Cerebellar cortex (tissue), 1 donor: ENCODE measurements around the gene PHF20.
"Not testable (repeated sequence)": the region's sequence is repeated elsewhere in the genome, so short reads cannot be mapped to it uniquely, and the experiment has no call there.

Source experiments
- DNase-seq: peaks from one replicate; pipeline ENCODE4 v3.0.0-alpha.2; 2015; ENCODE audit warnings: low spot score

PHF20 gene

DNA sequence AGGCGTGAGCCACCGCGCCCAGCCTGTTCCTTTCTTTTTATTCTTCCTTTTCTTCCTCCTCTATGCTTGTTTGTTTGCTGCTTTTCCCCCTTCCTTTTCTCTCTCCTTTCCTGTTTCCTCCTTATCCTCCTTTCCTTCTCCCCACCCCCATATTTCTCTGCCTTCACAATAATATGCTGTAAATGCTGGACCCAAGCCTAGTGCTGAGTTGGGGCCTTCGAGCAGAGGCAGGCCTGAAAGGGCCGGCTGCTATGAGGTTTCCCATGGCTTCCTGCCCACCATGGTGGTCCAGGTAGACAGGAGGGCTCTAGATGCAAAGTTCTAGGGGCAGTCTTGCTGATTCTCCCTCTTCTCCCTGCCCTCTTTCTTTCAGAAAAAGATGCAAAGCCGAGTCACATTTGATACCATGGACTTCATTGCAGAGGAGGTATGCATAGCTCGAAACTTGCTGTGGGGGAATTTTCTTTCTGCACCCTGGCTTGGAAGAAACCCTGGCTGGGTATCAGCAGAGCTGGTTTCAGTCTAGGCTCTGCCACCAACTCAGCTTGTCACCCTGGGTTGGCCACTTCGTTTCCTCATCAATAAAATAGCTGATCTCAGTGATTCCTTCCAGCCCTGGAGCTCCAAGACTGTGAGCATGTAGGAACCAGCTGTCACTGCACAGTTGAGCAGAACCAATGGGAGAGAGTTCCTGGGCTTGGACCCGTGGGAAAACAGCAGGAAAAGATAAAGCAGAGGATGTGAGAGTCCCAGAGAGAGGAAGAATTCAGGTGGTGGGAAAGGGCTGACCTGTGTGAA, 204.0 kb downstream of the PHF20 start:
- no peak for DNase-seq

DNA sequence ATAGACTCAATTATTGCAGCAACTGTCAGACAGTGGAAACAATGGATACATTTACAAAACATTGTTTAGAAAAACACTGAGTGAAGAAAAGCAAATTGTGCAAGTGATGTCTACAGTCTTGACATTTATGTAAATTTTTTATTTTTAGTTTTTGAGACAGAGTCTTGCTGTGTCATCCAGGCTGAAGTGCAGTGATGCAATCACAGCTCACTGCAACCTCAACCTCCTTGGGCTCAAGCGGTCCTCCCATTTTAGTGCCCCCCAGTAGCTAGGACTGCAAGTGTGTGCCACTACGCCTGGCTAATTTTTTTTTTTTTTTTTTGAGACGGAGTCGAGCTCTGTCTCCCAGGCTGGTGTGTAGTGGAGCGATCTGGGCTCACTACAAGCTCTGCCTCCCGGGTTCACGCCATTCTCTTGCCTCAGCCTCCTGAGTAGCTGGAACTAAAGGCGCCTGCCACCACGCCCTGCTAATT, 206.3 kb downstream of the PHF20 start:
- no peak for DNase-seq

DNA sequence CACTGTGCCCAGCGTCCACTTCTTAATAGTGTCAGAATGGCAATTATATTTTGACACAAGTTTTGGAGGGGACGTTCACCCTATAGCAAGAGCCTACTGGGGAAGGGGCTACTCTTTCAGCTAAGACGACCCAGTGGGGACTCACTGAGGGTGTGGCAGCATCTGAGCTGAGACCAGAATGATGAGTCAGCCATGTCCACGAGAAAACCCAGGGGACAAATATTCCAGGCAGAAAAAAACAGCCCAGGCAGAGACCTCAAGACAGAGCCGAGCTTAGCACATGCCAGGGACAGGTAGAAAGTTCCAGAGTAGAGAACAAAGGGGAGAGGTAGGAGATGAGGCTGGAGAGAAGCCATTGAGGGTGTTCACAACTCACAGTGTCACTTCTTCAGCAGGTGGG, 207.7 kb downstream of the PHF20 start:
- no peak for DNase-seq

DNA sequence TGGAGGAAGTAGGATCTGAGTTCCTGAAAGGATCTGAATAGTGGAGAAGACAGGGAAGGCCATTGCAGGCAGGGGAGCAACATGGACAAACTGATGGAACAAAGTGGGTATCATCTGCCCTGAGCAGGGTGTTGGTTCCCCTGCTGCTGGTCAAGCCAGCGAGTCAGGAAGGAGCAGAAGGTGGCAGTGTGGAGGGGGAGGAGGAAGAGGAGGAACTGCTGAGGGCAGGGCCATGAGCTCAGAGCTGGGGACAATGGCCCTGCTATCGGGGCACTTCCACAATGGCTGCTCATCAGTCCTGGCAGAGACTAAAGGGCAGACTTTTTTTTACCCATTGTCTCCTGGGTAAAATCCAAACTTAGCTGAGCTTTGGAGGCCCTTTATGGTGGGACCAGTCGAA, 210.2 kb downstream of the PHF20 start:
- DNase-seq: no peak

DNA sequence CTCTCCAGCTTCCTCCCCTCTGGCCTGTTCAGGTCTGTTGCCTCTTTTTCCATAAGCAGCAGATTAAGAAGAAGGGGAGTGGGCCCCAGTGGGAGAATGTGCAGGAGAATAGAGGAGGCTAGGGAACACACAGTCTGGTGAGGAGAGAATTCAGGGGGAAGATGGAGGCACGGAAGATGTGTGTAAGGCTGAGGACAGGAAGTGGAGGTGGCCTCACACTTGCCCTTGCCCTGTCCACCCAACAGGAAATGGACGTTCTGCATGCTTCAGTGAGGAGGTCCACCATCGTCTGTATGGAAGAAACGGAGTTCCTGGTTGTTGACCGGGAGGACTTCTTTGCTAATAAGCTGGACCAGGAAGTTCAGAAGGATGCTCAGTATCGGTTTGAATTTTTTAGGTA, 212.6 kb downstream of the PHF20 start:
- DNase-seq: no peak

DNA sequence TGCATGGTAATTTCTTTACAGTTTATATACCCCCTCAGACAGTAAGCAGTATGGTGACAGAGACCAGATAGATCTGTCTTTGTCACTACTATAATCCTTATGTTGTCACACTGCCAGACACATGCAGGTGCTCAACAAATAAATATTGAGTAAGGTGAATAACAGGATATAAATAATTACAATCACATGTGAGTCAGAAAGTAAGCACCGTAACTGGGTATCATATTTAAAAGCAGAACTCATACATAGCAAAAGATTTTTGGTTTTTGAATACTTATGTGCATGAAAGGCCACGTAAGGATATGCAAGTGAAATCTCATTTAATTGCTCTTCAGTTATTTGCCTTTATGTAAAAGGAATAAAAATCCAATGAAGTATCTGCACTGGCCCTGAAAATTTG, 214.0 kb downstream of the PHF20 start:
- no peak for DNase-seq

DNA sequence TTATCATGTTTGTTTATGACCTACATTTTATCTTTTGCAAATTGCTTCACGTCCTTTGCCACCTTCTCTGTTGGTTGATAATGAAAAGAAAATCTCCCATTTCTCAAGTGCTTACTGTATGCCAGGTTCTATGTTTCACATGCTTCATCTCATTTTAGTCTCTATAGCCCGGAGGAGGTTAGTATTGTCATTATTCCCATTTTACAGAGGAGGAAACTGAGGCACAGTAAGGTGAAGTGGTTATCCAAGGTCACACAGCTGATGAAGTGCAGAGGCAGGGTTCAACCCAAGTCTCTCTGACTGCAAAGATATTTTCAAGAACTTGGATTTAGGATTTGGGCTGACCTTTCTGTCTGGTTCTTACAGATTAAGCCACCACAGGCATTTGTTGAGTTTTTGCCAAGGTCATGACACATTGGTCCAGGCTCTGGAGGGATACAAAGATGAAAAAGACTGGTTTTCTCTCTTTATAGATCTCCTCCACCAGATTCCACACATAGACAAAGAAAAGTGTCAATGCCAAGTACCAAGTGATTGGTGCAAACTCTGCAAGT, 217.2 kb downstream of the PHF20 start:
- no peak for DNase-seq

DNA sequence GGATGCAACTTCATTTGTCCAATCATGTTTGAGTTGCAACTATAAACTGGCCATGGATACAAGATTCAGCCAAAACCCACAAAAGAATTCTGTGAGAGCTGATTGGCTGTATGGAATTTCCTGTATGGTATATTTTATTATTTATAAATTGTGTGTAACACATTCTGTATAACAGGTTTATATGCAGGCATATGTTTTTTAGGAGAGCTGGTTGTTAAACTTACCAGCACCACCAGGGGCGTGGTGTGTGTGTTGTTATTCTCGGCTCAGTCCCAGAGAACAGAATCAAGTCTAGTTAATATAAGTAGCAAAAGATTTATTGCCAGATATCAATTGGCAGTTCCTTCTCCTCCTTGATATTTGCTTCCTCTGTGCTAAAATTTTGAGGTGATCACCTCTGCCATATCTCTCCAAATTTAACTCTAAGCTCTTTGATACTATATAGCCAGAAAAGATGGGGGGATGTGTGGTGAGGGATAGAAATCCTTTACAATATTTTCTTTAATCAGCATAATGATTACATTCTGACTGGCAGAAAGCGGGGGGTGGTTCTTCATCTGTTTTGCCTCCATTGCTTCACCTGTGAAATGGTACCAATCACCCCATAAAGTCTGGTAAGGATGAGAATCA, 219.4 kb downstream of the PHF20 start:
- DNase-seq: peak; percentile 12

DNA sequence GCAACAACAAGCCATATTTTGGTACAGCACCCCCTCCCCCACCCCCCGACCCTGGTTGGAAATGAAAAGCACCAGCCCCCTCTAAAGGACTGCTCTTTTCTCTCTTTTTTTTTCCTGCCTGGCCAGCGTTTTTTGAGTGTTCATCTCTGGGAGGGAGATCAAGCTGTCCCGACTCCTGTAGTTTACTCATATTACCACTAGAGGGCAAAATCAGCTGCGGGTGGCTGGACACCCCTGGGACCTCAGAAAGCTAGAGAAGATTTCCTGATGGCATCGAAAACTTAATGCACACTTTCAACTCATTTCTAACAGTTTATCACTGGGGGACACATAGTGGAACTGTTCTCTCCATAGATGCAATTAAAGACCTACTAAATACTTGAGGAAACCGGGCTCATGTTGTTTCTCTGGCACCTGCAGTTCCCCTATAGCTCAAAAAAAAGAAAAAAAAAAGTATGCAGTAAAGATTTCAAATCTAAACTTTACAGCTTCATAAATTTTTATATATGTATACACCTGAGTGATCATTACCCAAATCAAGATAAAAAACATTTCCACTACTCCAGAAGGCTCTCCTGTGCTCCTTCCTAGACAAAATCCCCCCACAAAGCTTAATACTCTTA, 221.0 kb downstream of the PHF20 start:
- DNase-seq: peak; percentile 81

DNA sequence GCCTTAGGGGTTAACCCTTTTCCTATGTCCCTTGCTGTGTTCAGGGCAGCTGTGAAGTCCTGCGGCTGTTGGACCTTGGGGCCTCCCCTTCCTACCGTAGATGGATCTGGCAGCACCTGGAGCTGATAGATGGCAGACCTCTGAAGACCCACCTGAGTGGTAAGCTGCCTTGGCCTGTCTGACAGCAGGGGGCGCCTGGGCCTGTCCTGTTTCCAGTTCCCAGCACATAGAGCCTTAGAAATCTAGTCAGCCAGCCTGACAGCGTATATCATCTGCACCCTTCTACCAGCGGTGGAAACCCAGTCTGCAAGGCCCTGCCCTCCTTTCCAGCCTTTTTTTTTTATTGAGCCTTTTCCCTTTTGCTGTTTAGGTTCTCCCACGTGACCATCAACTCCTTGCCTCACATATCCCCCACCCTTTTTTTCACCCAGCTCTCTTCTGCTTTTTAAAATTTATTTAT, 223.2 kb downstream of the PHF20 start:
- DNase-seq: peak; percentile 85

DNA sequence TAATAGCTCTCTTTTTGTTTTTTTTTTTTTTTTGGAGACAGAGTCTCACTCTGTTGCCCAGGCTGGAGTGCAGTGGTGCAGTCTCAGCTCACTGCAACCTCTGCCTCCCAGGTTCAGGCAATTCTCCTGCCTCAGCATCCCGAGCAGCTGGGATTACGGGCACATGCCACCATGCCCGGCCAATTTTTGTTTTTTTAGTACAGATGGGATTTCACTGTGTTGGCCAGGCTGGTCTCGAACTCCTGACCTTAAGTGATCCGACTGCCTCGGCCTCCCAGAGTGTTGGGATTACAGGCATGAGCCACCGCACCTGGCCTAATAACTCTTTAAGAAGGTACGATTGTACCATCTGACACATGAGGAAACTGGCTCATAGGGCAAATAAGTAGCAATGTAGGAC, 224.7 kb downstream of the PHF20 start:
- not testable (repeated sequence) for DNase-seq
